H9 (cell line): ENCODE data around the gene IGSF9. TPM values are rescaled to one million over a fixed set of nuclear protein-coding genes. Genes with fewer than 3 reads are reported as not detected.

ENCODE experiments used
- DNase-seq: peaks from one replicate; pipeline ENCODE4 v3.0.0-alpha.2; 2017
- H2AFZ ChIP-seq: one replicate; pipeline ENCODE4 v1.6.1; 2013; ENCODE audit warnings: mild to moderate bottlenecking, low read length, control low read depth, moderate library complexity
- H2AK5ac ChIP-seq: 2 replicates; pipeline ENCODE4 v1.6.1; 2013; ENCODE audit warnings: low read length, control low read depth, mixed read lengths; ENCODE audit not compliant: insufficient read length
- H2BK120ac ChIP-seq: one replicate; pipeline ENCODE4 v1.6.1; 2013; ENCODE audit warnings: low read depth, mild to moderate bottlenecking, low read length, control low read depth, inconsistent platforms; ENCODE audit not compliant: poor library complexity, severe bottlenecking
- H2BK12ac ChIP-seq: 2 replicates; pipeline ENCODE4 v1.6.1; 2013; ENCODE audit warnings: low read length, control low read depth, mixed read lengths, low read depth; ENCODE audit not compliant: insufficient read length
- H2BK15ac ChIP-seq: 2 replicates; pipeline ENCODE4 v1.6.1; 2013; ENCODE audit warnings: low read depth, low read length, control low read depth
- H2BK20ac ChIP-seq: one replicate; pipeline ENCODE4 v1.6.1; 2013; ENCODE audit warnings: low read depth, mild to moderate bottlenecking, low read length, control low read depth, inconsistent platforms; ENCODE audit not compliant: poor library complexity, severe bottlenecking
- H2BK5ac ChIP-seq: 2 replicates; pipeline ENCODE4 v1.6.1; 2013; ENCODE audit warnings: low read length, control low read depth, mixed read lengths; ENCODE audit not compliant: insufficient read length
- H3K14ac ChIP-seq: 2 replicates; pipeline ENCODE4 v1.6.1; 2013; ENCODE audit warnings: low read length, control low read depth; ENCODE audit not compliant: insufficient read depth
- H3K18ac ChIP-seq: 2 replicates; pipeline ENCODE4 v1.6.1; 2013; ENCODE audit warnings: low read depth, mild to moderate bottlenecking, mixed read lengths, low read length, control low read depth; ENCODE audit not compliant: insufficient read length
- H3K23ac ChIP-seq: 2 replicates; pipeline ENCODE4 v1.6.1; 2013; ENCODE audit warnings: low read length, control low read depth, mixed read lengths, low read depth; ENCODE audit not compliant: insufficient read length
- H3K23me2 ChIP-seq: 2 replicates; pipeline ENCODE4 v1.6.1; 2013; ENCODE audit warnings: low read depth, mild to moderate bottlenecking, mixed read lengths, low read length, control low read depth; ENCODE audit not compliant: insufficient read length, poor library complexity, severe bottlenecking
- H3K27ac ChIP-seq: 2 replicates; pipeline ENCODE4 v1.5.1; 2013; ENCODE audit warnings: low read length, control low read depth, mixed read lengths, low read depth; ENCODE audit not compliant: insufficient read length
- H3K27me3 ChIP-seq: 2 replicates; pipeline ENCODE4 v1.6.1; 2013; ENCODE audit warnings: low read length, control low read depth, inconsistent platforms; ENCODE audit not compliant: insufficient read depth
- H3K4ac ChIP-seq: 2 replicates; pipeline ENCODE4 v1.6.1; 2013; ENCODE audit warnings: low read depth, mild to moderate bottlenecking, control low read depth, inconsistent platforms, low read length, moderate library complexity
- H3K4me1 ChIP-seq: 2 replicates; pipeline ENCODE4 v1.6.1; 2013; ENCODE audit warnings: low read length, control low read depth, inconsistent platforms; ENCODE audit not compliant: insufficient read depth
- H3K4me2 ChIP-seq: 2 replicates; pipeline ENCODE4 v1.6.1; 2013; ENCODE audit warnings: low read length, control low read depth, mixed read lengths; ENCODE audit not compliant: insufficient read length, insufficient read depth
- H3K56ac ChIP-seq: 2 replicates; pipeline ENCODE4 v1.6.1; 2013; ENCODE audit warnings: low read depth, mild to moderate bottlenecking, mixed read lengths, low read length, control low read depth; ENCODE audit not compliant: insufficient read length
- H3K79me1 ChIP-seq: 2 replicates; pipeline ENCODE4 v1.6.1; 2013; ENCODE audit warnings: low read depth, mild to moderate bottlenecking, moderate library complexity, low read length, control low read depth, inconsistent platforms; ENCODE audit not compliant: insufficient read depth, poor library complexity, severe bottlenecking
- H3K79me2 ChIP-seq: 2 replicates; pipeline ENCODE4 v1.6.1; 2013; ENCODE audit warnings: low read length, control low read depth, inconsistent platforms; ENCODE audit not compliant: insufficient read depth
- H3K9ac ChIP-seq: 2 replicates; pipeline ENCODE4 v1.6.1; 2013; ENCODE audit warnings: low read length, control low read depth, mixed read lengths; ENCODE audit not compliant: insufficient read length; ENCODE audit errors: extremely low read depth
- H3K9me3 ChIP-seq: one replicate; pipeline ENCODE4 v1.6.1; 2013; ENCODE audit warnings: low read depth, low read length, inconsistent platforms; ENCODE audit not compliant: control insufficient read depth
- H3T11ph ChIP-seq: one replicate; pipeline ENCODE4 v1.6.1; 2013; ENCODE audit warnings: mild to moderate bottlenecking, low read length, control low read depth, inconsistent platforms
- H4K20me1 ChIP-seq: one replicate; pipeline ENCODE4 v1.6.1; 2013; ENCODE audit not compliant: control insufficient read depth, insufficient read length, insufficient read depth
- H4K5ac ChIP-seq: 2 replicates; pipeline ENCODE4 v1.6.1; 2013; ENCODE audit warnings: low read depth, mild to moderate bottlenecking, mixed read lengths, low read length, control low read depth; ENCODE audit not compliant: insufficient read length
- H4K8ac ChIP-seq: replicated peaks from 2 replicates; pipeline ENCODE4 v1.6.1; 2013; ENCODE audit warnings: low read length, control low read depth, mixed read lengths, low read depth; ENCODE audit not compliant: insufficient read length
- H4K91ac ChIP-seq: 2 replicates; pipeline ENCODE4 v1.6.1; 2013; ENCODE audit warnings: low read depth, mild to moderate bottlenecking, moderate library complexity, mixed read lengths, low read length, control low read depth; ENCODE audit not compliant: insufficient read length
- H3K27ac Mint-ChIP-seq, 3 experiments: 2 replicates in 2 of 3; 3 replicates in 1 of 3; pipeline ENCODE4 v1.8.0; 2020 to 2021; ENCODE audit warnings: mixed read lengths in 3 of 3, mild to moderate bottlenecking in 1 of 3, moderate library complexity in 1 of 3
- H3K27me3 Mint-ChIP-seq: 2 replicates; pipeline ENCODE4 v1.8.0; 2021; ENCODE audit warnings: low read depth, mild to moderate bottlenecking, moderate library complexity, mixed read lengths
- H3K36me3 Mint-ChIP-seq, 3 experiments: 2 replicates in 2 of 3; 3 replicates in 1 of 3; pipeline ENCODE4 v1.8.0; 2020 to 2021; ENCODE audit warnings: low read depth in 3 of 3, mixed read lengths in 3 of 3; ENCODE audit not compliant: insufficient read depth in 1 of 3
- H3K4me1 Mint-ChIP-seq, 2 experiments: 2 replicates each; pipeline ENCODE4 v1.8.0; 2020; ENCODE audit warnings: mixed read lengths in 2 of 2
- H3K4me3 Mint-ChIP-seq, 2 experiments: 2 replicates in 1 of 2; 3 replicates in 1 of 2; pipeline ENCODE4 v1.8.0; 2020 to 2021; ENCODE audit warnings: mild to moderate bottlenecking in 2 of 2, mixed read lengths in 2 of 2, moderate library complexity in 1 of 2
- H3K9me3 Mint-ChIP-seq, 2 experiments: 2 replicates in 1 of 2; 3 replicates in 1 of 2; pipeline ENCODE4 v1.8.0; 2020; ENCODE audit warnings: mild to moderate bottlenecking in 2 of 2, mixed read lengths in 2 of 2, moderate library complexity in 1 of 2
- CTCF ChIP-seq: fragments of 200-600 bp; sonication (generic); conservative IDR thresholded peaks from 3 replicates; pipeline ENCODE4 v1.8.0; 2021; ENCODE audit warnings: antibody characterized with exemption, mild to moderate bottlenecking
- WGBS: extraction: QIAGEN DNeasy Blood & Tissue Kit; methylation state at CpG from one replicate; pipeline ENCODE4 v1.1.7; 2013; ENCODE audit warnings: missing lambda C conversion rate, low lambda C conversion rate, mixed read lengths; ENCODE audit not compliant: insufficient read length; ENCODE audit errors: extremely low coverage; 5-methylcytosine and 5-hydroxymethylcytosine counted together
- total RNA-seq: library from RNA; stranded (reverse); gene quantifications from 2 replicates; pipeline ENCODE4 v1.2.1, GENCODE V29; 2021

Gene IGSF9
- total RNA-seq, 1 experiment from 2014 or later = 11.3 TPM

- no peak overlapping the region for H2AFZ ChIP-seq
- H3K23ac ChIP-seq = no peak overlapping the region
- peak overlapping the region; percentile 12 for H3K27ac ChIP-seq
- H2BK20ac ChIP-seq = no peak overlapping the region
- no peak overlapping the region for H3K56ac ChIP-seq
- H3T11ph ChIP-seq = no peak overlapping the region
- no peak for TF ChIP-seq CTCF
- no peaks in the 10 kb centered on the region for H3K23me2 ChIP-seq
- H4K20me1 ChIP-seq = no peaks in the 10 kb centered on the region
- peaks cover 32% of the 10 kb centered on the region; the same call in 1 of the 2 replicates for H3K4me1 ChIP-seq
- H4K91ac ChIP-seq = no peak overlapping the region
- H4K5ac ChIP-seq = no peak overlapping the region
- Mint-ChIP-seq H3K27ac (peak overlapping the region; percentile 7 to 40 (median 11); a peak in 5 of 7 replicates), H3K36me3 (peaks cover 0 to 21% (median 11%) of the 10 kb centered on the region in 3 experiments; a peak in 5 of 7 replicates), H3K27me3 (no peaks in the 10 kb centered on the region), H3K9me3 (no peaks in the 10 kb centered on the region; a peak in 1 of 5 replicates), H3K4me3 (peak overlapping the region in 1 of 2 experiments; percentile 29; a peak in 2 of 5 replicates), H3K4me1 (peaks cover 67 to 69% of the 10 kb centered on the region in 2 experiments)
- no peak overlapping the region for H4K8ac ChIP-seq
- H2BK5ac ChIP-seq = no peak overlapping the region
- no CpG with 5 or more reads among the region's 10 CpGs for WGBS
- H3K79me1 ChIP-seq = no peaks in the 10 kb centered on the region
- H3K27me3 ChIP-seq = no peaks in the 10 kb centered on the region
- no peak overlapping the region for H3K18ac ChIP-seq
- no peak overlapping the region for H2BK120ac ChIP-seq
- H3K9ac ChIP-seq = no peak overlapping the region
- no peak overlapping the region for H2BK15ac ChIP-seq
- H3K4ac ChIP-seq = no peak overlapping the region; the same call in 1 of the 2 replicates
- peak overlapping the region; percentile 27 for H3K4me2 ChIP-seq
- no peak overlapping the region for H2AK5ac ChIP-seq
- no peak for DNase-seq
- no peaks in the 10 kb centered on the region for H3K79me2 ChIP-seq
- H3K14ac ChIP-seq = no peak overlapping the region
- H3K9me3 ChIP-seq = no peaks in the 10 kb centered on the region
- H2BK12ac ChIP-seq = no peak overlapping the region
Measured at GRCh38 chr1:159914252-159915018, 31.0 kb downstream of the IGSF9 start.
